AG08396 (cell line): ENCODE data around the gene FUT3.

Source experiments
- DNase-seq: peaks from one replicate; pipeline ENCODE4 v3.0.0; 2012; ENCODE audit warnings: low spot score, mixed read lengths

FUT3 gene

GRCh38 chr19:5823579-5824281, 27.5 kb downstream of the FUT3 start:
- DNase-seq = no peak

DNA sequence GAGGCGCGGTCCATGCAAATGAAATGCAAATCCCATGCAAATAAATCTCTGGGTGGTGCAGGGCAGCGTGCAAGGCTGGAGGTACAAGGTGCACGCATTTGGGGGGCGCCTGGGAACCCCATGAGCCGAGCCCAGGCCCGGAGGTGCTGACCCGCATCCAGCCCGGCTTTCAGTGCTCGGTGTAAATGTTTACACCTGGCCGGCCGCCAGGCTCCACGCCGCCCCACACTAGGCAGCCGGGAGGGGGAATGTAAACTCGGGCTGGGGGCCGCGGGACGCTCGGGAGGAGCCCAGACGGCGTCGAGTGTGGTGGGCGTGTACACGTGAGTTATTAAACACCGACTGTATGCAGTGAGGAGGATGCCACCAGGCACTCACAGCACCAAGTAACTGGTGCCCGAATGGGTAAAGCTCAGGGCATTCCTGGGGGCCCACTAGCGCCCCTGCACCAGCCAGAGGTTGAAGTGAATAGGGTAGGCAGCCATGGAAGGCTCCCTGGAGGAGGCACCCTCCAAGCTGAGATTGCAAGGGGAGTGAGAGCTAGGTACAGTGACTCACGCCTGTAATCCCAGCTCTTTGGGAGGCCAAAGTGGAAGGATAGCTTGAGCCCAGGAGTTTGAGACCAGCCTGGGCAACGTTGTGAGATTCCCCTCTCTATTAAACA, 28.9 kb downstream of the FUT3 start:
- DNase-seq = no peak

DNA sequence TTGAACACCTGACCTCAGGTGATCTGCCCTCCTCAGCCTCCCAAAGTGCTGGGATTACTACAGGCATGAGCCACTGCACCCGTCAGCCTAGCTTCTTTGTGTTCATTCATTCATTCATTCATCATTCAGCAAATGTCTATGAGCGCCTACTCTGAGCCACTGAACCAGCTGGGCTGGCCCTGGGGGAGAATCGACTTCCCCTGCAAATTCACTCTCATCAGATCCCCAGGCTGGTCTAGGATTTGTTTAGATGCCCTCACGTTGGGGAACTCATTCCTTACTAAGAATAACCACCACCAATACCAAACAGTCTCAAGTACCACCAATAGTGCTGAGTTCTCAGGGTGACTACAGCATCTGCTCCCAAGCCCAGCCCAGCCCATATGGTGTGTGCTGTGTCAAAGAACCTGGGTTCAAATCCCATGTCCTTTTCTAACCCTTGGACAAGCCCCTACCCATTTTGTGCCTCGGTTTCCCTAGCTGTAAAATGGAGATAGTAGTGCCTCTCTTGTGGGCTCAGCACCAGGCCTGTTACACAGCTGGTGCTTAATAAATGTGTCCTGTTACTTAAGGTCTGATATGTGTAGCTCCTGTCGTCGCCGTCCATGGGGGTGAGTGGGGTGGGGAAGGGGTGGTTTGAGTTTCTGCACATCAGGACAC, 29.6 kb downstream of the FUT3 start:
- no peak for DNase-seq

DNA sequence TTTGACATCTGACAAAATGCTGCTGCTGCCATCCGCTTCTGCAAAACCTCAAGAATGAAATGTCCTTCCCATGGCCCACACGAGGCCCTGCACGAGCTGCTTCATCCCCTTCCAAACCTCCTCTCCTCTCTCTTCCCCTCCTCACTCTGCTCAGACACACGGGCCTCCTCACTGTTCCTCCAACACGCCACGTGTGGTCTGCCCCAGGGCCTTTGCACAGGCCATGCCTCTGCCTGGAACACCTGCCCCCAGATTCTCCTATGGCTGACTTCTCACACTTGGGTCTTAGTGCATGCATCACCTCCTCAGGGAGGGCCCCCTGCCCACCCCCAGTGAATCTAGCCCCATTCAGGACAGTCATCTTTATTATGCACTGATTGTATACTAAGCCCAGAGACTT, 30.5 kb downstream of the FUT3 start:
- DNase-seq = no peak

GRCh38 chr19:5818594-5818993, 32.7 kb downstream of the FUT3 start:
- no peak for DNase-seq

GRCh38 chr19:5817218-5817617, 34.0 kb downstream of the FUT3 start:
- no peak for DNase-seq

DNA sequence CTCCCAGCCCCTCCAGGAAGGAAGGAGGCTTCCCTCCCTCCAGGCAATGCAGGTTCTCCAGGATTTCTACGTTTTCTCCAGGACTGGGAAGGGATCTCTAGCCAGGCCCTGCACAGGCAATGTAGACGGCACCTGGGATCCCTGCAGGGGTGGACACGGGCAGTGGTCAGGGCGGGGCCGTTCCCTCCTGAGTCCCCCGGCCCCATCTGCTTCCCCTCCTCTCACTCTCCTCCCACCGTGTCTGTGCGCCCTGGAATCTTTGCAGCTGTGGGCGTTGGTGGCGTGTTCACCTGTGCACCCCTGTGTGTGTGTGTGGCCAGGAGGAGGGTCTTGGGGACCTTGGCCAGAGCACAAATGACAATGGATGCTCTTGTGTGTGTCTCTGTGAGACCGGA, 36.4 kb downstream of the FUT3 start:
- DNase-seq = no peak

DNA sequence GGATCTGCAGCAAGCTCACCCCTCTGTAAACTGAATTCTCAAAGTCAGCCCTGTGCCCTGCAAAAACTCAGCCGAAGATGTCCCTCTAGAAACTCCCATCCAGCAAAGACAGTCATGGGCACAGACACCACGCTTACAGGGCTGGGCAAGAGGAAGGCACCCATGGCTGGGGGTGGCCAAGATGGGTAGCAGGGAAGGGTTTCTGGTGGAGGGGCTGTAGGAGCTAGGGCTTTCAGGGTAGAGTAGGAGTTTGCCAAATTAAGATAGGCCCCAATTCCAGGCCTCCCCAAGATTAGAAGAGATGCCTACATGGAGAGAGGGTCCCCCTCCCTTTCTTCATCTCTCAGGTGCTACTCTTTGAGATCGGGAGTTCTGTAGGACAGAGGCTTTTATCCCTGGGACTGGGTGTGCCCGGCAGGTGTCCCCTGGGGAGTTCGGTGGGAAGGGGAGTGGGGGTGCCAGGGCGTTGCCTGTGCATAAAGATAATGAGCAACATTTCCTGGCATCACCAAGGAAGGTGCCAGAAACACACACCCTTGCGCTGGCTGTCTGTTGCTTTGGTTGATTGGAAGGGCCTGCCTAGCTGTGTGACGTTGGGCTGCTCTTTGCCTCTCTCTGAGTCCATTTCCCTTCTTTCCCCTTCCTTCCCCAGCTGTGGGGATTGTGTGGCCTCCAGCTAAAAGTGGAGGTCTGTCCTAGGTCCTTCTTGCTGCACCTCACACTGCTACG, 37.0 kb downstream of the FUT3 start:
- no peak for DNase-seq

- DNase-seq = no peak
Observed at GRCh38 chr19:5811117-5811516, 40.1 kb downstream of the FUT3 start.

DNA sequence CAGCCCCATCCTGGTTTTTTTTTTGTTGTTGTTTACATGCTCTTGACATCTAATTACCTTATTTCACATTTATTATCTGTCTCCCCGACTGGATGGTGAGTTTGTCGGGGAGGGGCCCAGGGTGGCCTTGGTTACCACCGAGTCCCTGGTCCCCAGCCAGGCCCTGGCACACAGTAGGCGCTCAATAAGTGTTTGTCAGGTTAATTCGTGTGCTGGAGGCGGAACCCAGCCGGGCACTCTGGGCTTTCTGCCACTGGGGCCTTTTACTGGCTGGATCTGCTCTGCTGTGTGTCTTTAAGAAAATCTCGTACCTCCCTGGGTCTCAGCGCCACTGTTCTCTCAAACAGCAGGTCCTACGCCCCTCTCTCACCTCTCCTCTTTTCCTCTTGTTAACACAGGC, 41.8 kb downstream of the FUT3 start:
- DNase-seq = no peak

DNA sequence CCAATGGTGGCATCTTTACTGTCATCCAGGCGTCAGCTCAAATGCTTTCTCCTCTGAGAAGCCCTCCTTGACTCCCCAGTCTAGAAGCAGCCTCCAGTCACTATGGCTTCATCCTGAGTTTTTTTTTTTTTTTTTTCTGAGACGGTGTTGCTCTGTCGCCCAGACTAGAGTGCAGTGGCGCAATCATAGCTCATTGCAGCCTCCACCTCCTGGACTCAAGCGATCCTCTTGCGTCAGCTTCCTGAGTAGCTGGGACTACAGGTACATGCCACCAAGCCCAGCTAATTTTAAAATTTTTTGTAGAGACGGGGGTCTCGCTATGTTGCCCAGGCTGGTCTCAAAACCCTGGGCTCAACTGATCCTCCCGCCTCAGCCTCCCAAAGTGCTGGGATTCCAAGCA, 42.2 kb downstream of the FUT3 start:
- DNase-seq = no peak

- no peak for DNase-seq
Observed at GRCh38 chr19:5808120-5808816, 43.0 kb downstream of the FUT3 start.

DNA sequence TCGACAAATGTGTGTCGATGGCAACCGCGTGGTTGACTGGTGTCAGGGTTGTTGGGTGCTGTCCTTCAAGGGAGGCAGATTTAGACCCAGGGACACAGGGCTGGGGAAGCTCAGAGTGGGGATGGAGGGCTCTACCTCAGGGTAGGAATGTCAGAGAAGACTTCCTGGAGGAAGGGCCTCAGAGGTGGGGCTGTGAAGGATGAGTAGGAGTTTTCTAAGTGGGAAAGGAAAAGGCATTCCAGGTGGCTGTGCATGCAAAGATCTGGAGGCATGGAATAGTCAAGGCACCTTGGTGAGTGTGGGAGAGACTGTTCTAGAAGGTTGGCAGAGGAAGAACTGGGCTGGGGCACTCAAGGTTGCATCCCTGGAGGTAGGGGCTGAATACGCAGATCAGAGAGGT, 44.3 kb downstream of the FUT3 start:
- DNase-seq = no peak

- no peak for DNase-seq
Observed at GRCh38 chr19:5806133-5806489, 45.1 kb downstream of the FUT3 start.

- peak; percentile 84 for DNase-seq
Observed at GRCh38 chr19:5805462-5806132, 45.7 kb downstream of the FUT3 start.

GRCh38 chr19:5804516-5805461, 46.5 kb downstream of the FUT3 start, which contains the start of gene NRTN:
Gene NRTN, plus strand, starts transcription at chr19:5805067. Its CDS starts 19,099 bp downstream, at chr19:5824166.
- DNase-seq = peak; percentile 68

DNA sequence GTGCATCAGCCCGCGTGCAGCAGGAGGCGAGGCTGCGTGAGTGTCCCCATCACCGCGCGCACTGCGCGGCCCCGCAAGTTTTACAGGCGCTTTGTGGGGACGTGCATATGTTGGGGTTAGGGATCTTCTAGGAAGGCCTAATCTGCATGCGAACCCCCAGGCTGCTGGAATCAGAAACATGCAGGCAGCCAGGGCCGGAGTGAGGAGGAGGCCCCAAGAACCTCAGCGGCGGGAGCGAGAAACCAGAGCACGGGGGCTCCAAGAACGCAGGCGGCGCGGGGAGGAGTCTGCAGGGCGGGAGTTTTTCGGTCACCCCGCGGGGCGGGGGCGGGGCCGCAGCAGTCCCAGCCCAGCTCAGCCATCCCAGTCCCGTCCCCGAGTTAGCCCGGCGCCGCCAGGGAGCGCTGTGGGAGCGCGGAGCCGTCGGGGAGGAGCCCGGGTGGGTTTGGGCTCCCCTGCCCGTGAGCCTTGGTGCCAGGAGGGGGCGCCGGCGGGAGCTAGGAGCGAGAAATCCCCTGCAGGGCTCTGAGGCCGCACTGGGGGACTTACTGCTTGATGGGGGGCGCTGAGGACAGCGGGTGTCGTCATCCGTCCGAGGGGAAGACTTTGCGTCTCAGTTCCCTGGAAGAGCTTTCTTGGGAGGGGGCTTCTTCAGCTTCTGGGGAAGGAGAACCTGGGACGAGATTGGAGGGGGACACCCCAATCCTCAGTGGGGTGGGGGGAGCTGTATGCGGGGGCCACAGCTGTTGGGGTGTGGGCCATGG, 47.3 kb downstream of the FUT3 start:
- peak; percentile 99 for DNase-seq

DNA sequence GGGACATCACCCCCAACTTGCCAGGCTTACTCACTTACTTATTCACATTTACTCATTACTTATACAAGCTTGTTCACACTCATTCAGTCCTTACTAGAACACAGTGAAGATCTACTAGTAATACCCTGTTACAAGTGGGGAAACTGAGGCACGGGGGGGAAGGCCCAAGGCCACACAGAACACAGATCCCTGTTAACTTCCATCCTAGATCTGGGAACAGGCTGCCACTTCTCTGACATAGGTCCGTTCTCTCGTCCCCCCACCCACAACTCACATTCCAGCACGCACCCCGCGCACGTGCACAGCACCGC, 47.9 kb downstream of the FUT3 start:
- no peak for DNase-seq

DNA sequence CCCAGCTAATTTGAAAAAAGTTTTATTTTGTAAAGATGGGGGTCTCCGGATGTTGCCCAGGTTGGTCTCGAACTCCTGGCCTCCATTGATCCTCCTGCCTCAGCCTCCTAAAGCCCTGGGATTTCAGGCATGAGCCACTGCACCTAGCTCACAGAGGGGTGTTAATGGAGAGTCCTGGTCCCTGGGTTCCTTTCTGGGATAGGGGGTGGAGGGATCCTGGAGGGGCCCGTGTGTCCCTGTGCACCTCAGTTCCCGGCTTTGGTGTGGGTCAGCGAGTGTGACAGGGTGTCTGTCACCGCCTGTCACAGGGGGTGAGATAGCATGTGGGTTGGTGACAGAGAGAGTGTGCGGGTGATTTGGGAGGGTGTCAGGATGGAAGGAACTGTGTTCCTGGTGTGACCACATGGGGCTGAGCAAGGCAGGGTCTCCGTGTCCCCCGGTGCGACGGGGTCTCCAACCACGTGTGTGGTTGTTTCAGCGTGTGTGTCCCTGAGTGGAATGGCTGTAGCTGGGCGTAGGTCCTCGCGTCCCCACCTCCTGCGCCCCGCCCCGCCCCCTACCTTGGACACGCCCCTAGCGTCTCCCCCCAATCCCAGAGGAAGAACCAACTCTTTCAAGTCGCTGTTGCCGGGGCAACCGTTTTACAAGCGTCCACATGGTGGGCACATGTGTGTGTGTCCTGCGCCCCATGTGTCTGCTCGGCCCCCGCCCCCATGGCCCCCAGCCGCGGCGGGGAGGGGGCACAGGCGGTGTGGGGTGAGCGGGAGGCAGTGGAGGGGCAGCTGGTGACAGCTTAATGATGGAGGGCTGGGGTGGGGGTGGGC, 49.2 kb downstream of the FUT3 start:
- no peak for DNase-seq
